Glutamatergic neuron (in vitro differentiated cells): ENCODE data around the gene ROM1. TPM values are rescaled to one million over a fixed set of nuclear protein-coding genes. Genes with fewer than 3 reads are reported as not detected.
A peak's percentile ranks its signal among the peaks of the same experiment; 100 is the strongest.
"Not testable (repeated sequence)": the region's sequence is repeated elsewhere in the genome, so short reads cannot be mapped to it uniquely, and the experiment has no call there.

ENCODE experiments used
- DNase-seq: peaks from one replicate; pipeline ENCODE4 v3.0.0; 2022
- H3K27ac Mint-ChIP-seq: one replicate; pipeline ENCODE4 v1.8.0; 2020; ENCODE audit warnings: mild to moderate bottlenecking, mixed read lengths, inconsistent platforms; ENCODE audit not compliant: unreplicated experiment
- H3K27me3 Mint-ChIP-seq: one replicate; pipeline ENCODE4 v1.8.0; 2020; ENCODE audit warnings: mild to moderate bottlenecking, moderate library complexity, mixed read lengths, inconsistent platforms; ENCODE audit not compliant: unreplicated experiment
- H3K36me3 Mint-ChIP-seq: one replicate; pipeline ENCODE4 v1.8.0; 2020; ENCODE audit warnings: mild to moderate bottlenecking, mixed read lengths, inconsistent platforms; ENCODE audit not compliant: unreplicated experiment
- H3K4me1 Mint-ChIP-seq: one replicate; pipeline ENCODE4 v1.8.0; 2020; ENCODE audit warnings: mild to moderate bottlenecking, low read depth, mixed read lengths, inconsistent platforms; ENCODE audit not compliant: unreplicated experiment
- H3K4me3 Mint-ChIP-seq: one replicate; pipeline ENCODE4 v1.8.0; 2020; ENCODE audit warnings: mild to moderate bottlenecking, mixed read lengths, inconsistent platforms; ENCODE audit not compliant: unreplicated experiment
- H3K9me3 Mint-ChIP-seq: one replicate; pipeline ENCODE4 v1.8.0; 2020; ENCODE audit warnings: mild to moderate bottlenecking, moderate library complexity, mixed read lengths, inconsistent platforms; ENCODE audit not compliant: unreplicated experiment
- total RNA-seq: library from RNA; stranded (reverse); fragmentation: NEBNext Ultra II Directional; extraction: Animal tissue kit (Norgen Biotek cat#: 25700); gene quantifications from one replicate; pipeline ENCODE4 v1.2.1, GENCODE V29; 2021; ENCODE audit not compliant: unreplicated experiment
- TF ChIP-seq, protein P1 (sequence below): fragments of 200-600 bp; sonication (generic); IDR thresholded peaks from one replicate; pipeline ENCODE4 v1.5.0; 2021; ENCODE audit not compliant: partially characterized antibody, unreplicated experiment

The ROM1 gene
- total RNA-seq, 1 donor from 2014 or later = 1.3 TPM

DNA sequence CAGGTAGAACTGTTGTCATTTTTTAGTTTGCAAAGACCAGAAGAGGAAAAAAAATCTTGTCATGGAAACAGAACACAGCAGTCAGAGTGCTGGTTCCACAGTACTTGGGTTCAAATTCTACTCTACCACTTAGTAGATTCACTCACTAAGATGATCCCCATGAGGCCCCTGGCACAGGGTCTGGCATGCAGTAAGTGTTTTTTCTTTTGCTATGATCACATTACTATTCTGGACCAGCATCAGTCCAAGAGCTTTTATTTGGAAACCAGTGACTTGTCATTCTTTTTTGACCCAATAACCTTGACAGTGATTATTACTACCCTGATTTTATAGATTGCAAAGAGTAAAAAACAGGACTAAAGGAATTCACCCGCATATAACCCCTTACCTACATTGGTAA is 43.4 kb upstream of the ROM1 start:
- peaks cover 13% of the 10 kb centered on the region for H3K4me1 Mint-ChIP-seq
- TF ChIP-seq, protein P1, sequence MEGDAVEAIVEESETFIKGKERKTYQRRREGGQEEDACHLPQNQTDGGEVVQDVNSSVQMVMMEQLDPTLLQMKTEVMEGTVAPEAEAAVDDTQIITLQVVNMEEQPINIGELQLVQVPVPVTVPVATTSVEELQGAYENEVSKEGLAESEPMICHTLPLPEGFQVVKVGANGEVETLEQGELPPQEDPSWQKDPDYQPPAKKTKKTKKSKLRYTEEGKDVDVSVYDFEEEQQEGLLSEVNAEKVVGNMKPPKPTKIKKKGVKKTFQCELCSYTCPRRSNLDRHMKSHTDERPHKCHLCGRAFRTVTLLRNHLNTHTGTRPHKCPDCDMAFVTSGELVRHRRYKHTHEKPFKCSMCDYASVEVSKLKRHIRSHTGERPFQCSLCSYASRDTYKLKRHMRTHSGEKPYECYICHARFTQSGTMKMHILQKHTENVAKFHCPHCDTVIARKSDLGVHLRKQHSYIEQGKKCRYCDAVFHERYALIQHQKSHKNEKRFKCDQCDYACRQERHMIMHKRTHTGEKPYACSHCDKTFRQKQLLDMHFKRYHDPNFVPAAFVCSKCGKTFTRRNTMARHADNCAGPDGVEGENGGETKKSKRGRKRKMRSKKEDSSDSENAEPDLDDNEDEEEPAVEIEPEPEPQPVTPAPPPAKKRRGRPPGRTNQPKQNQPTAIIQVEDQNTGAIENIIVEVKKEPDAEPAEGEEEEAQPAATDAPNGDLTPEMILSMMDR = no peak
- H3K36me3 Mint-ChIP-seq = peaks cover 3% of the 10 kb centered on the region
- H3K27me3 Mint-ChIP-seq = peaks cover 7% of the 10 kb centered on the region
- H3K4me3 Mint-ChIP-seq = no peak overlapping the region
- peaks cover 1% of the 10 kb centered on the region for H3K9me3 Mint-ChIP-seq
- DNase-seq = no peak
- H3K27ac Mint-ChIP-seq = no peak overlapping the region

GRCh38 chr11:62570903-62571302 is 42.2 kb upstream of the ROM1 start:
- H3K4me3 Mint-ChIP-seq, H3K27ac Mint-ChIP-seq, H3K9me3 Mint-ChIP-seq, H3K27me3 Mint-ChIP-seq, H3K36me3 Mint-ChIP-seq, DNase-seq: not testable (repeated sequence)
- H3K4me1 Mint-ChIP-seq = peaks cover 16% of the 10 kb centered on the region

DNA sequence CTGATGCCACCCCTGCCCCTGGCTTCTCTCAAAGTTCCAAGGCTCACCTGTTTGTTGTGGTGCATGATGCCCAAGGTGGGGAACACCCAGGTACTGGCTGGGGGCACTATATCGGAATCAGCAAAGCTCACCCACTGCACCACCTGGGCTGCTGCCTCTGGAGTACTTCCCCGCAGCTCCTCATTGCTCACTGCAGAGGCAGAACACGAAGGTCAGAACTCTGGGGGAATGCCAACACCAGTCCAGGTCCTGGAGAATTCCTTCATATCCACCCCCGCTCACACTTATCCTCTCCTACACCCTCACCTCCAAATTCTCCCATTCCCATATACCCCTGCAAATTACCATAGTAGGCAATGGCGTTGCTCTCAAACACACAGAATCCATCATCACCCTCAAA is 41.6 kb upstream of the ROM1 start:
- not testable (repeated sequence) for H3K27ac Mint-ChIP-seq, DNase-seq, H3K9me3 Mint-ChIP-seq, H3K27me3 Mint-ChIP-seq, H3K36me3 Mint-ChIP-seq
- Mint-ChIP-seq H3K4me3 (peak overlapping the region; percentile 67), H3K4me1 (peaks cover 16% of the 10 kb centered on the region)

DNA sequence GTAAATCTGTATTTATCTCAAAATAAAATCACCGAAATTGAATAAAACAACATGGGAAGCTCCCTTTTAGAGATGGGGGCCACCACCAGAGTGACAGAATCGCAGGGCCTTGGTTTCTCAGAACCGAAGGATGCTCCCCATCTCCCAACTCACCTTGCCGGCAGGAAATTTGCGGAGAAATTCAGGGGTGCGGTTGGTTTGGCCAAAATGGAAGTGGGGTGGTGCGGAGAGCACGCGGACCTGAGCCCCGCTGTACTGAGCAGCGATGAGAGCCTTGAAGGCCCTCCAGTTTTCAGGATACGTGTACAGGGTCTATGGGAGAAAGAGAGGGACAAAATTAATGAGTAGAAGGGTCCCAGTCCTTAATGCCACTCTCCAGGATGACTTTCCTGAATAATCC is 40.6 kb upstream of the ROM1 start:
- TF ChIP-seq, protein P1 = no peak
- Mint-ChIP-seq H3K9me3 (peaks cover 5% of the 10 kb centered on the region), H3K36me3 (peaks cover 3% of the 10 kb centered on the region), H3K27me3 (peaks cover 8% of the 10 kb centered on the region), H3K4me1 (peaks cover 16% of the 10 kb centered on the region), H3K4me3 (peak overlapping the region; percentile 99), H3K27ac (peak overlapping the region; percentile 94)
- DNase-seq = no peak

- H3K36me3 Mint-ChIP-seq = peaks cover 3% of the 10 kb centered on the region
- peaks cover 16% of the 10 kb centered on the region for H3K4me1 Mint-ChIP-seq
- DNase-seq = no peak
Measured at GRCh38 chr11:62573006-62573591, 40.0 kb upstream of the ROM1 start.

More at GRCh38 chr11:62573006-62573591, 40.0 kb upstream of the ROM1 start:
- Mint-ChIP-seq H3K9me3 (peaks cover 5% of the 10 kb centered on the region), H3K4me3 (peak overlapping the region; percentile 99), H3K27me3 (peaks cover 8% of the 10 kb centered on the region), H3K27ac (peak overlapping the region; percentile 94)
- TF ChIP-seq, protein P1 = no peak
